ENCODE data around the gene TCP11.

Gene TCP11

DNA sequence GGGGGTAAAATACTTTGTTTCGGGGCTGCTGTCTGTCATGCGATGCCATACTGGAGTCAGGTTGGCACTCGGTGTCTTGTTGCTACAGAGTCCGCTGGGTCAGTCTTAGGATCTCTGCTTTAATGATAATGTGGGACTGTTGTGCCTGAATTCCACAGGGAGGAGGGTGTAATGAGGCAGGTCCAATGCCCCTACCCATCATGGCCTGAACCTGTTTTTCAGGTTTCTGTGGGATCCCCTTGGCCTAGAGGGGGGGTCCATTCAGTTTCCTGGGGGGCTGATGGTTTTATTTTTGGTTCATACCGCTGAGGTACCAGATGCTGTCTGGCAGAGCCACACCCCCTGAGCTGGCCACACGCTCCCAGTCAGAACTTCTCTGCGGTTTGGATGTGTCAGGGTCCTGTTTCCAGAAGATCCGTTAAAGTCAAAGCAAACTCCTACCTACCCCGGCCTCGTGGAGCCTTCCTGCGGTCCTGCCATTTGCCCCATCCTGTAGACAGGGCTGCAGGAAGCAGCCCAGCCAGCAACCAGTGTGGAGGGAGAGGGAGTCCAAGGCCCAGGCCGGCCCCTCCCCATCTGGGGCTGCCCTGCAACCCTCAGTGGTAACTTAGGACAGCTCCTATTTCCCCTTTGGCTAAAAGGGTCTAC, 69.7 kb downstream of the TCP11 start:
- H3K4me3 ChIP-seq (ENCODE audit: low read length), result no peak overlapping the region
- no peak for DNase-seq (ENCODE audit: low read depth)
- TF ChIP-seq, protein P1, sequence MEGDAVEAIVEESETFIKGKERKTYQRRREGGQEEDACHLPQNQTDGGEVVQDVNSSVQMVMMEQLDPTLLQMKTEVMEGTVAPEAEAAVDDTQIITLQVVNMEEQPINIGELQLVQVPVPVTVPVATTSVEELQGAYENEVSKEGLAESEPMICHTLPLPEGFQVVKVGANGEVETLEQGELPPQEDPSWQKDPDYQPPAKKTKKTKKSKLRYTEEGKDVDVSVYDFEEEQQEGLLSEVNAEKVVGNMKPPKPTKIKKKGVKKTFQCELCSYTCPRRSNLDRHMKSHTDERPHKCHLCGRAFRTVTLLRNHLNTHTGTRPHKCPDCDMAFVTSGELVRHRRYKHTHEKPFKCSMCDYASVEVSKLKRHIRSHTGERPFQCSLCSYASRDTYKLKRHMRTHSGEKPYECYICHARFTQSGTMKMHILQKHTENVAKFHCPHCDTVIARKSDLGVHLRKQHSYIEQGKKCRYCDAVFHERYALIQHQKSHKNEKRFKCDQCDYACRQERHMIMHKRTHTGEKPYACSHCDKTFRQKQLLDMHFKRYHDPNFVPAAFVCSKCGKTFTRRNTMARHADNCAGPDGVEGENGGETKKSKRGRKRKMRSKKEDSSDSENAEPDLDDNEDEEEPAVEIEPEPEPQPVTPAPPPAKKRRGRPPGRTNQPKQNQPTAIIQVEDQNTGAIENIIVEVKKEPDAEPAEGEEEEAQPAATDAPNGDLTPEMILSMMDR (conservative IDR thresholded peaks at IDR 0.05; ENCODE audit: low read length), result no peak

DNA sequence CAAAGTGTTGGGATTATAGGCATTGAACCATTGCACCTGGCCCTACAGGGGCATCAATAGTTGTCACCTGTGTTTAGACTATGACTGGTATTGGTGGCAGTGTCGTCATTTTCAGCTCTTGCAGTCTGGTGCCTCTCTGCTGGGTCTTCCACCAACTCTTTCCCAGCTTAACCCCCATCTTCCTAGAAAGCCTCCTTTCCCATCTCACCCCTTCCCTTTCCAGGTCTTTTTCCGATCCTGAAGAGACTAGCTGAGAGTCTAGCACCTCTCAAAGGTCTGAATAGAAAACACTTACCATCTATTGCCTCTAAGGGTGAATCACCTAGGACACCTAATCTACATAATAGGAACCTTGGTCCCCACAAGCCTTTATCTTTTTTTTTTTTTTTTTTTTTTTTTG, 71.0 kb downstream of the TCP11 start:
- DNase-seq (ENCODE audit: low read depth), result no peak
- TF ChIP-seq, protein P1 (conservative IDR thresholded peaks at IDR 0.05; ENCODE audit: low read length), result no peak
- no peak overlapping the region for H3K4me3 ChIP-seq (ENCODE audit: low read length)

DNA sequence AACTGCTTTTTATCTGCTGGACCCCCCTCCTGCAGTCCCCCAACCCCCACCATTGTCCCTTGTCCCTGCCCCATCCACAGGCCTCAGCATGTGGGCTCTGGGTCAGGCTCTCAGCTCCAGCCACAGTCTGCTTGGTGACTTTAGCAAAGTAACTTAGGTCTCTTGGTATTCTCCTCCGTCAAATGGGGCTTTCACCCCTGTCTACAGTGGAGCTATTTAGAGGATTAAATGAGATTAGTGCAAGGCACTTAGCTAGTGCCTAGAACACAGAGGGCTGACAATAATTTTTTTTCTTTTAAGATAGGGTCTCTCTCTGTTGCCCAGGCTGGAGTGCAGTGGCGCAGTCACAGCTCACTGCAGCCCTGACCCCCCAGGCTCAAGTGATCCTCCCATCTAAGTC, 71.9 kb downstream of the TCP11 start:
- H3K4me3 ChIP-seq (ENCODE audit: low read length), result no peak overlapping the region
- no peak for DNase-seq (ENCODE audit: low read depth)
- TF ChIP-seq, protein P1 (conservative IDR thresholded peaks at IDR 0.05; ENCODE audit: low read length), result no peak

DNA sequence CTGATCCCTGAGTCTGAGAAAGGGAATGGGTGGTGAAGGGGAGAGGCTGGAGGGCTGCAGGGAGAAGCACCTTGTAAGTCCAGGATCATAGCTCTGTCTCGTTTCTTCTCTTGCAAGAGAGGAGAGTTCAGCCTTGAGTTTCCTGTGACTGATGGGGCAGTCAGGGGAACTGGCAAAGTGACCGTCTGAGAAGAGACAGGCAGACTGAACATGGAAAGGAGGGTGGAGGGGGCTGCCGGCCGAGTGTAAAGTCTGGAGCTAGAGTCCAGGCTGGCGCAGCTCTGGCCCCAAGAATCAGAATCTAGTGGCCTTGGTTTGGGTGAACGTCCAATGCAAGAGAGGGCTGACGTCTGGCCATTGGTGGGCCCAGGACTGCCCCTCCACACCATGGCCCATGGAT, 72.5 kb downstream of the TCP11 start:
- H3K4me3 ChIP-seq (ENCODE audit: low read length), result no peak overlapping the region
- DNase-seq (ENCODE audit: low read depth), result no peak
- TF ChIP-seq, protein P1 (conservative IDR thresholded peaks at IDR 0.05; ENCODE audit: low read length), result no peak

DNA sequence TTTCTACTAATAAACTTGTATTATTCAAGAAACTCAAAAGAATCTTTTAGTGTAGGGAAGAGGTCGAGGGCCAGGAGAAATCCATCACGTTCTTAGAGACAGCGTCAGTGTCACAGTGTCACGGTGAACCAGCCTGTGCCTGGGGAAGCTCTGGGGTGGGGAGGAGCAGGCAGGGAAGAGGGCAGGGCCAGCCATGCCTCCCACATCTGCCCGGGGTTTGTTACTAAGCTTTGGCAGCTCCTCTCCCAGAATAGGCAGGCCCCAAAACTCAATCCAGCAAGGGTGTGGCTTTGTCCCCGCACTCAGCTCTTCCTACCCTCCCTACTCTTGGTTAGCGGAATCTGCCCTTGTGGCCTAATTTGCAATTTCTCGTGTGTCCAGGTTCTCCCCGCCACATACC, 72.9 kb downstream of the TCP11 start:
- DNase-seq (ENCODE audit: low read depth), result no peak
- TF ChIP-seq, protein P1 (conservative IDR thresholded peaks at IDR 0.05; ENCODE audit: low read length), result no peak
- no peak overlapping the region for H3K4me3 ChIP-seq (ENCODE audit: low read length)

Measured in AG10803 (cell line).